WTC11 (cell line): ENCODE data around the gene CDC45. TPM values are rescaled to one million over a fixed set of nuclear protein-coding genes. Genes with fewer than 3 reads are reported as not detected.

Experiments
- ATAC-seq: fragments of 200-7000 bp; cut with Tn5 transposase; 2 replicates; pipeline ENCODE4 v1.10.0; 2021; ENCODE audit warnings: mild to moderate bottlenecking, moderate library complexity
- CTCF ChIA-PET: fragments of 300-600 bp; sonication (Branson Sonifier 250); formaldehyde crosslinking; loops from one replicate; lab custom pipeline; 2021; ENCODE audit warnings: antibody characterized with exemption; lab: Charles Lee
- POLR2A ChIA-PET: fragments of 350-600 bp; sonication (Branson Sonifier 250); formaldehyde crosslinking; loops from one replicate; lab custom pipeline; 2021; ENCODE audit warnings: antibody characterized with exemption; lab: Charles Lee
- DNase-seq: peaks from one replicate; pipeline ENCODE4 v3.0.0; 2021; ENCODE audit warnings: low spot score
- H3K27ac Mint-ChIP-seq: 2 replicates; pipeline ENCODE4 v1.8.0; 2021; ENCODE audit warnings: mixed read lengths
- H3K27me3 Mint-ChIP-seq: 2 replicates; pipeline ENCODE4 v1.8.0; 2021; ENCODE audit warnings: low read depth, mild to moderate bottlenecking, moderate library complexity, mixed read lengths
- H3K36me3 Mint-ChIP-seq: 2 replicates; pipeline ENCODE4 v1.8.0; 2021; ENCODE audit warnings: mixed read lengths
- H3K4me1 Mint-ChIP-seq: 2 replicates; pipeline ENCODE4 v1.8.0; 2022; ENCODE audit warnings: mixed read lengths
- H3K4me3 Mint-ChIP-seq: 2 replicates; pipeline ENCODE4 v1.8.0; 2021; ENCODE audit warnings: mild to moderate bottlenecking, moderate library complexity, mixed read lengths
- H3K9me3 Mint-ChIP-seq: 2 replicates; pipeline ENCODE4 v1.8.0; 2021; ENCODE audit warnings: mixed read lengths
- CREB1 ChIP-seq: sonication (generic); formaldehyde crosslinking; IDR thresholded peaks from 2 replicates; pipeline ENCODE4 v1.8.0; 2023; ENCODE audit warnings: mild to moderate bottlenecking, missing genetic modification reagents
- CREM ChIP-seq: sonication (generic); formaldehyde crosslinking; IDR thresholded peaks from 2 replicates; pipeline ENCODE4 v1.8.1; 2022; ENCODE audit warnings: mild to moderate bottlenecking, missing genetic modification reagents, moderate library complexity
- ETV6 ChIP-seq: sonication (generic); formaldehyde crosslinking; IDR thresholded peaks from 2 replicates; pipeline ENCODE4 v1.8.1; 2022; ENCODE audit warnings: mild to moderate bottlenecking, missing genetic modification reagents
- GRHL2 ChIP-seq: fragments of 250-450 bp; sonication (Bioruptor Pico); IDR thresholded peaks from 2 replicates; pipeline ENCODE4 v1.8.0; 2022; ENCODE audit warnings: mild to moderate bottlenecking, moderate library complexity; ENCODE audit not compliant: insufficient replicate concordance, severe bottlenecking
- IRF2 ChIP-seq: sonication (generic); formaldehyde crosslinking; IDR thresholded peaks from 2 replicates; pipeline ENCODE4 v1.8.0; 2022; ENCODE audit warnings: low read depth, missing genetic modification reagents, borderline replicate concordance
- MXD4 ChIP-seq: fragments of 250-450 bp; sonication (Bioruptor Pico); IDR thresholded peaks from 2 replicates; pipeline ENCODE4 v1.8.0; 2021; ENCODE audit warnings: mild to moderate bottlenecking, moderate library complexity, borderline replicate concordance
- MYBL2 ChIP-seq: sonication (generic); formaldehyde crosslinking; IDR thresholded peaks from 2 replicates; pipeline ENCODE4 v1.8.1; 2023; ENCODE audit warnings: mild to moderate bottlenecking, moderate library complexity, missing genetic modification reagents
- SOX15 ChIP-seq: fragments of 250-450 bp; sonication (Bioruptor Pico); IDR thresholded peaks from 2 replicates; pipeline ENCODE4 v1.9.0; 2021; ENCODE audit warnings: mild to moderate bottlenecking
- TEAD4 ChIP-seq: sonication (generic); formaldehyde crosslinking; IDR thresholded peaks from 2 replicates; pipeline ENCODE4 v1.8.0; 2022; ENCODE audit warnings: mild to moderate bottlenecking, missing genetic modification reagents
- ZNF232 ChIP-seq: sonication (generic); formaldehyde crosslinking; IDR thresholded peaks from 2 replicates; pipeline ENCODE4 v1.8.0; 2022; ENCODE audit warnings: mild to moderate bottlenecking, missing genetic modification reagents
- ZNF396 ChIP-seq: fragments of 250-450 bp; sonication (Bioruptor Pico); IDR thresholded peaks from 2 replicates; pipeline ENCODE4 v1.8.0; 2021; ENCODE audit warnings: mild to moderate bottlenecking, moderate library complexity, borderline replicate concordance
- total RNA-seq: library from RNA; stranded (reverse); gene quantifications from 3 replicates; pipeline ENCODE4 v1.2.3, GENCODE V29; 2021
- TF ChIP-seq, protein P1 (sequence below): sonication (generic); formaldehyde crosslinking; IDR thresholded peaks from 2 replicates; pipeline ENCODE4 v1.8.0; 2022; ENCODE audit warnings: mild to moderate bottlenecking, missing genetic modification reagents
- TF ChIP-seq, protein P2 (sequence below): sonication (generic); formaldehyde crosslinking; IDR thresholded peaks from 2 replicates; pipeline ENCODE4 v1.8.1; 2023; ENCODE audit warnings: mild to moderate bottlenecking, missing genetic modification reagents
- TF ChIP-seq, protein P3 (sequence below): sonication (generic); formaldehyde crosslinking; IDR thresholded peaks from 2 replicates; pipeline ENCODE4 v1.8.1; 2022; ENCODE audit warnings: missing genetic modification reagents, borderline replicate concordance
- TF ChIP-seq, protein P4 (sequence below): fragments of 250-450 bp; sonication (Bioruptor Pico); IDR thresholded peaks from 2 replicates; pipeline ENCODE4 v1.9.0; 2021; ENCODE audit warnings: moderate library complexity, mild to moderate bottlenecking, inconsistent platforms, borderline replicate concordance
- TF ChIP-seq, protein P5 (sequence below): sonication (generic); formaldehyde crosslinking; IDR thresholded peaks from 2 replicates; pipeline ENCODE4 v1.8.0; 2022; ENCODE audit warnings: missing genetic modification reagents
- TF ChIP-seq, protein P6 (sequence below): sonication (generic); formaldehyde crosslinking; IDR thresholded peaks from 2 replicates; pipeline ENCODE4 v1.8.1; 2023; ENCODE audit warnings: mild to moderate bottlenecking, missing genetic modification reagents, moderate library complexity
- TF ChIP-seq, protein P7 (sequence below): fragments of 200-600 bp; IDR thresholded peaks from 2 replicates; pipeline ENCODE4 v1.8.0; 2022; ENCODE audit warnings: antibody characterized with exemption
- TF ChIP-seq, protein P8 (sequence below): sonication (generic); formaldehyde crosslinking; IDR thresholded peaks from 2 replicates; pipeline ENCODE4 v1.8.1; 2023; ENCODE audit warnings: mild to moderate bottlenecking, moderate library complexity, missing genetic modification reagents

The CDC45 gene
- total RNA-seq, 1 experiment from 2014 or later, result 38.1 TPM

DNA sequence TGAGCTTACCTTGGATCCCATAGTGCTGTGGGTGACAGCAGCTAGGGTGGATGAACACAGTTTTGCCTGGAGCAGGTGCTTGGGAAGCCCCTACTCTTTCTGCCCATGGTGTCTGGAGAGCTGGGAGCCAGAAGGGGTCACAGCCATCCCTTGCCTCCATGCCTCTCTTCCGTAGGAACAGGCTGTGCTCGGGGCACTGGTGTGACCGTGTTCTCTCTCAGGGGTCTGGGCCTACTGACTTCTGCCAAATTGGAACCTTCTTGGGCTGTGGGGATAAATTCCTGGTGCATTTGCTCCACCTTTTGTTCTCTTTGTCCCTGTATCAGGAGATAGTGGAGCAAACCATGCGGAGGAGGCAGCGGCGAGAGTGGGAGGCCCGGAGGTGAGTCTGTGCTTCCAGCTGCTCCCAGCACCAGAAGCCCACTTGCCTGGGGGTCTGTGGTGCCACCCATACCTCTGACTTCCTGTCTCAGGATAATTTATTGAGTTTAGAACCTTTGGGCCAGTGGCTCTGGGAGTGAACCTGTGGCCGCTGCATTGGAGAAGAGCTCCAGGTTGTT, 14.4 kb downstream of the CDC45 start:
- no peaks in the 10 kb centered on the region for H3K4me1 Mint-ChIP-seq
- POLR2A ChIA-PET, result no interaction called here
- DNase-seq, result no peak
- no peak overlapping the region for H3K27ac Mint-ChIP-seq
- TF ChIP-seq SOX15 (no peak), ETV6 (CRISPR knock-in tag) (no peak), GRHL2 (CRISPR knock-in tag) (no peak), TEAD4 (CRISPR knock-in tag) (no peak), CREB1 (CRISPR knock-in tag) (no peak), MXD4 (CRISPR knock-in tag) (no peak), CREM (CRISPR knock-in tag) (no peak), ZNF232 (CRISPR knock-in tag) (no peak), MYBL2 (CRISPR knock-in tag) (no peak), IRF2 (CRISPR knock-in tag) (no peak), ZNF396 (no peak)
- TF ChIP-seq, protein P1, sequence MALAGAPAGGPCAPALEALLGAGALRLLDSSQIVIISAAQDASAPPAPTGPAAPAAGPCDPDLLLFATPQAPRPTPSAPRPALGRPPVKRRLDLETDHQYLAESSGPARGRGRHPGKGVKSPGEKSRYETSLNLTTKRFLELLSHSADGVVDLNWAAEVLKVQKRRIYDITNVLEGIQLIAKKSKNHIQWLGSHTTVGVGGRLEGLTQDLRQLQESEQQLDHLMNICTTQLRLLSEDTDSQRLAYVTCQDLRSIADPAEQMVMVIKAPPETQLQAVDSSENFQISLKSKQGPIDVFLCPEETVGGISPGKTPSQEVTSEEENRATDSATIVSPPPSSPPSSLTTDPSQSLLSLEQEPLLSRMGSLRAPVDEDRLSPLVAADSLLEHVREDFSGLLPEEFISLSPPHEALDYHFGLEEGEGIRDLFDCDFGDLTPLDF (CRISPR knock-in tag), result no peak
- TF ChIP-seq, protein P2, sequence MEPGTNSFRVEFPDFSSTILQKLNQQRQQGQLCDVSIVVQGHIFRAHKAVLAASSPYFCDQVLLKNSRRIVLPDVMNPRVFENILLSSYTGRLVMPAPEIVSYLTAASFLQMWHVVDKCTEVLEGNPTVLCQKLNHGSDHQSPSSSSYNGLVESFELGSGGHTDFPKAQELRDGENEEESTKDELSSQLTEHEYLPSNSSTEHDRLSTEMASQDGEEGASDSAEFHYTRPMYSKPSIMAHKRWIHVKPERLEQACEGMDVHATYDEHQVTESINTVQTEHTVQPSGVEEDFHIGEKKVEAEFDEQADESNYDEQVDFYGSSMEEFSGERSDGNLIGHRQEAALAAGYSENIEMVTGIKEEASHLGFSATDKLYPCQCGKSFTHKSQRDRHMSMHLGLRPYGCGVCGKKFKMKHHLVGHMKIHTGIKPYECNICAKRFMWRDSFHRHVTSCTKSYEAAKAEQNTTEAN (CRISPR knock-in tag), result no peak
- TF ChIP-seq, protein P3, sequence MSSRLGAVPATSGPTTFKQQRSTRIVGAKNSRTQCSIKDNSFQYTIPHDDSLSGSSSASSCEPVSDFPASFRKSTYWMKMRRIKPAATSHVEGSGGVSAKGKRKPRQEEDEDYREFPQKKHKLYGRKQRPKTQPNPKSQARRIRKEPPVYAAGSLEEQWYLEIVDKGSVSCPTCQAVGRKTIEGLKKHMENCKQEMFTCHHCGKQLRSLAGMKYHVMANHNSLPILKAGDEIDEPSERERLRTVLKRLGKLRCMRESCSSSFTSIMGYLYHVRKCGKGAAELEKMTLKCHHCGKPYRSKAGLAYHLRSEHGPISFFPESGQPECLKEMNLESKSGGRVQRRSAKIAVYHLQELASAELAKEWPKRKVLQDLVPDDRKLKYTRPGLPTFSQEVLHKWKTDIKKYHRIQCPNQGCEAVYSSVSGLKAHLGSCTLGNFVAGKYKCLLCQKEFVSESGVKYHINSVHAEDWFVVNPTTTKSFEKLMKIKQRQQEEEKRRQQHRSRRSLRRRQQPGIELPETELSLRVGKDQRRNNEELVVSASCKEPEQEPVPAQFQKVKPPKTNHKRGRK (CRISPR knock-in tag), result no peak
- TF ChIP-seq, protein P4, sequence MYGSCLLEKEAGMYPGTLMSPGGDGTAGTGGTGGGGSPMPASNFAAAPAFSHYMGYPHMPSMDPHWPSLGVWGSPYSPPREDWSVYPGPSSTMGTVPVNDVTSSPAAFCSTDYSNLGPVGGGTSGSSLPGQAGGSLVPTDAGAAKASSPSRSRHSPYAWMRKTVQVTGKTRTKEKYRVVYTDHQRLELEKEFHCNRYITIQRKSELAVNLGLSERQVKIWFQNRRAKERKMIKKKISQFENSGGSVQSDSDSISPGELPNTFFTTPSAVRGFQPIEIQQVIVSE (CRISPR knock-in tag), result no peak
- TF ChIP-seq, protein P5, sequence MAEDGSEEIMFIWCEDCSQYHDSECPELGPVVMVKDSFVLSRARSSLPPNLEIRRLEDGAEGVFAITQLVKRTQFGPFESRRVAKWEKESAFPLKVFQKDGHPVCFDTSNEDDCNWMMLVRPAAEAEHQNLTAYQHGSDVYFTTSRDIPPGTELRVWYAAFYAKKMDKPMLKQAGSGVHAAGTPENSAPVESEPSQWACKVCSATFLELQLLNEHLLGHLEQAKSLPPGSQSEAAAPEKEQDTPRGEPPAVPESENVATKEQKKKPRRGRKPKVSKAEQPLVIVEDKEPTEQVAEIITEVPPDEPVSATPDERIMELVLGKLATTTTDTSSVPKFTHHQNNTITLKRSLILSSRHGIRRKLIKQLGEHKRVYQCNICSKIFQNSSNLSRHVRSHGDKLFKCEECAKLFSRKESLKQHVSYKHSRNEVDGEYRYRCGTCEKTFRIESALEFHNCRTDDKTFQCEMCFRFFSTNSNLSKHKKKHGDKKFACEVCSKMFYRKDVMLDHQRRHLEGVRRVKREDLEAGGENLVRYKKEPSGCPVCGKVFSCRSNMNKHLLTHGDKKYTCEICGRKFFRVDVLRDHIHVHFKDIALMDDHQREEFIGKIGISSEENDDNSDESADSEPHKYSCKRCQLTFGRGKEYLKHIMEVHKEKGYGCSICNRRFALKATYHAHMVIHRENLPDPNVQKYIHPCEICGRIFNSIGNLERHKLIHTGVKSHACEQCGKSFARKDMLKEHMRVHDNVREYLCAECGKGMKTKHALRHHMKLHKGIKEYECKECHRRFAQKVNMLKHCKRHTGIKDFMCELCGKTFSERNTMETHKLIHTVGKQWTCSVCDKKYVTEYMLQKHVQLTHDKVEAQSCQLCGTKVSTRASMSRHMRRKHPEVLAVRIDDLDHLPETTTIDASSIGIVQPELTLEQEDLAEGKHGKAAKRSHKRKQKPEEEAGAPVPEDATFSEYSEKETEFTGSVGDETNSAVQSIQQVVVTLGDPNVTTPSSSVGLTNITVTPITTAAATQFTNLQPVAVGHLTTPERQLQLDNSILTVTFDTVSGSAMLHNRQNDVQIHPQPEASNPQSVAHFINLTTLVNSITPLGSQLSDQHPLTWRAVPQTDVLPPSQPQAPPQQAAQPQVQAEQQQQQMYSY (CRISPR knock-in tag), result no peak
- TF ChIP-seq, protein P6, sequence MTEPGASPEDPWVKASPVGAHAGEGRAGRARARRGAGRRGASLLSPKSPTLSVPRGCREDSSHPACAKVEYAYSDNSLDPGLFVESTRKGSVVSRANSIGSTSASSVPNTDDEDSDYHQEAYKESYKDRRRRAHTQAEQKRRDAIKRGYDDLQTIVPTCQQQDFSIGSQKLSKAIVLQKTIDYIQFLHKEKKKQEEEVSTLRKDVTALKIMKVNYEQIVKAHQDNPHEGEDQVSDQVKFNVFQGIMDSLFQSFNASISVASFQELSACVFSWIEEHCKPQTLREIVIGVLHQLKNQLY (CRISPR knock-in tag), result no peak
- TF ChIP-seq, protein P7, sequence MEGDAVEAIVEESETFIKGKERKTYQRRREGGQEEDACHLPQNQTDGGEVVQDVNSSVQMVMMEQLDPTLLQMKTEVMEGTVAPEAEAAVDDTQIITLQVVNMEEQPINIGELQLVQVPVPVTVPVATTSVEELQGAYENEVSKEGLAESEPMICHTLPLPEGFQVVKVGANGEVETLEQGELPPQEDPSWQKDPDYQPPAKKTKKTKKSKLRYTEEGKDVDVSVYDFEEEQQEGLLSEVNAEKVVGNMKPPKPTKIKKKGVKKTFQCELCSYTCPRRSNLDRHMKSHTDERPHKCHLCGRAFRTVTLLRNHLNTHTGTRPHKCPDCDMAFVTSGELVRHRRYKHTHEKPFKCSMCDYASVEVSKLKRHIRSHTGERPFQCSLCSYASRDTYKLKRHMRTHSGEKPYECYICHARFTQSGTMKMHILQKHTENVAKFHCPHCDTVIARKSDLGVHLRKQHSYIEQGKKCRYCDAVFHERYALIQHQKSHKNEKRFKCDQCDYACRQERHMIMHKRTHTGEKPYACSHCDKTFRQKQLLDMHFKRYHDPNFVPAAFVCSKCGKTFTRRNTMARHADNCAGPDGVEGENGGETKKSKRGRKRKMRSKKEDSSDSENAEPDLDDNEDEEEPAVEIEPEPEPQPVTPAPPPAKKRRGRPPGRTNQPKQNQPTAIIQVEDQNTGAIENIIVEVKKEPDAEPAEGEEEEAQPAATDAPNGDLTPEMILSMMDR, result no peak
- TF ChIP-seq, protein P8, sequence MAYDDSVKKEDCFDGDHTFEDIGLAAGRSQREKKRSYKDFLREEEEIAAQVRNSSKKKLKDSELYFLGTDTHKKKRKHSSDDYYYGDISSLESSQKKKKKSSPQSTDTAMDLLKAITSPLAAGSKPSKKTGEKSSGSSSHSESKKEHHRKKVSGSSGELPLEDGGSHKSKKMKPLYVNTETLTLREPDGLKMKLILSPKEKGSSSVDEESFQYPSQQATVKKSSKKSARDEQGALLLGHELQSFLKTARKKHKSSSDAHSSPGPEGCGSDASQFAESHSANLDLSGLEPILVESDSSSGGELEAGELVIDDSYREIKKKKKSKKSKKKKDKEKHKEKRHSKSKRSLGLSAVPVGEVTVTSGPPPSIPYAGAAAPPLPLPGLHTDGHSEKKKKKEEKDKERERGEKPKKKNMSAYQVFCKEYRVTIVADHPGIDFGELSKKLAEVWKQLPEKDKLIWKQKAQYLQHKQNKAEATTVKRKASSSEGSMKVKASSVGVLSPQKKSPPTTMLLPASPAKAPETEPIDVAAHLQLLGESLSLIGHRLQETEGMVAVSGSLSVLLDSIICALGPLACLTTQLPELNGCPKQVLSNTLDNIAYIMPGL (CRISPR knock-in tag), result no peak
- no peak for ATAC-seq
- no peaks in the 10 kb centered on the region for H3K27me3 Mint-ChIP-seq
- peaks cover 35% of the 10 kb centered on the region for H3K36me3 Mint-ChIP-seq
- H3K9me3 Mint-ChIP-seq, result no peaks in the 10 kb centered on the region
- H3K4me3 Mint-ChIP-seq, result no peak overlapping the region
- CTCF ChIA-PET, result interaction anchor here (0.5 to 3.4 kb wide), 3 partner anchors 14 to 390 kb away, joined by 3 to 39 read pairs (median 3); partner anchors contain the start of gene CDC45
